GM23338 (cell line): ENCODE measurements around the gene TBX10. TPM values are rescaled to one million over a fixed set of nuclear protein-coding genes. Genes with fewer than 3 reads are reported as not detected.

ENCODE experiments used
- ATAC-seq: fragments of 200-7000 bp; cut with Tn5 transposase; 3 replicates; pipeline ENCODE4 v1.9.1; 2020
- DNase-seq: peaks from one replicate; pipeline ENCODE4 v3.0.0-alpha.2; 2015; ENCODE audit warnings: low spot score
- H2AFZ ChIP-seq: fragments of 200-600 bp; sonication (generic); 2 replicates; pipeline ENCODE4 v1.8.0; 2016; ENCODE audit warnings: antibody characterized with exemption, mild to moderate bottlenecking, moderate library complexity
- H3F3A ChIP-seq: fragments of 200-600 bp; sonication (generic); replicated peaks from 2 replicates; pipeline ENCODE4 v1.8.0; 2017; ENCODE audit warnings: antibody characterized with exemption, mixed run types, low read depth
- H3K27ac ChIP-seq: fragments of 200-600 bp; sonication (generic); 2 replicates; pipeline ENCODE4 v1.6.1; 2016; ENCODE audit warnings: low read depth
- H3K27me3 ChIP-seq: fragments of 200-600 bp; sonication (generic); 2 replicates; pipeline ENCODE4 v1.8.0; 2016; ENCODE audit warnings: mild to moderate bottlenecking, mixed run types, moderate library complexity; ENCODE audit not compliant: insufficient read depth
- H3K36me3 ChIP-seq: fragments of 200-600 bp; sonication (generic); 2 replicates; pipeline ENCODE4 v1.8.0; 2016; ENCODE audit warnings: mild to moderate bottlenecking; ENCODE audit not compliant: insufficient read depth
- H3K4me1 ChIP-seq: fragments of 200-600 bp; sonication (generic); 2 replicates; pipeline ENCODE4 v1.8.0; 2016; ENCODE audit warnings: mild to moderate bottlenecking, moderate library complexity; ENCODE audit not compliant: insufficient read depth
- H3K4me2 ChIP-seq: fragments of 200-600 bp; sonication (generic); 2 replicates; pipeline ENCODE4 v1.7.1; 2017; ENCODE audit warnings: mixed run types
- H3K4me3 ChIP-seq: fragments of 200-600 bp; sonication (generic); 2 replicates; pipeline ENCODE4 v1.6.1; 2016; ENCODE audit warnings: mixed run types
- H3K79me2 ChIP-seq: fragments of 200-600 bp; sonication (generic); replicated peaks from 2 replicates; pipeline ENCODE4 v1.8.0; 2017; ENCODE audit warnings: mild to moderate bottlenecking; ENCODE audit not compliant: insufficient read depth
- H3K9me2 ChIP-seq: fragments of 200-600 bp; sonication (generic); 2 replicates; pipeline ENCODE4 v1.8.0; 2017; ENCODE audit not compliant: insufficient read depth
- H4K20me1 ChIP-seq: fragments of 200-600 bp; sonication (generic); replicated peaks from 2 replicates; pipeline ENCODE4 v1.8.0; 2017; ENCODE audit warnings: mild to moderate bottlenecking; ENCODE audit not compliant: insufficient read depth
- H3K27ac Mint-ChIP-seq: 2 replicates; pipeline ENCODE4 v1.8.0; 2020; ENCODE audit warnings: inconsistent platforms, mild to moderate bottlenecking, moderate library complexity, mixed read lengths
- H3K27me3 Mint-ChIP-seq: 3 replicates; pipeline ENCODE4 v1.8.0; 2022; ENCODE audit warnings: low read depth, mild to moderate bottlenecking, moderate library complexity, mixed read lengths, inconsistent platforms; ENCODE audit not compliant: insufficient read depth, poor library complexity
- H3K36me3 Mint-ChIP-seq: 3 replicates; pipeline ENCODE4 v1.8.0; 2021; ENCODE audit warnings: low read depth, mild to moderate bottlenecking, inconsistent platforms, moderate library complexity, mixed read lengths
- H3K4me1 Mint-ChIP-seq: 3 replicates; pipeline ENCODE4 v1.8.0; 2020; ENCODE audit warnings: mild to moderate bottlenecking, inconsistent platforms, mixed read lengths
- H3K4me3 Mint-ChIP-seq: 3 replicates; pipeline ENCODE4 v1.8.0; 2021; ENCODE audit warnings: moderate library complexity, mild to moderate bottlenecking, inconsistent platforms, mixed read lengths
- H3K9me3 Mint-ChIP-seq: 3 replicates; pipeline ENCODE4 v1.8.0; 2020; ENCODE audit warnings: moderate library complexity, mild to moderate bottlenecking, inconsistent platforms, mixed read lengths
- CREB1 ChIP-seq: fragments of 250-450 bp; sonication (Bioruptor Pico); IDR thresholded peaks from 2 replicates; pipeline ENCODE4 v1.5.0; 2020; ENCODE audit warnings: low read depth, mild to moderate bottlenecking, moderate library complexity
- CTCF ChIP-seq, 2 experiments: fragments of 200-600 bp in 1 of 2; sonication (generic) in 1 of 2; conservative IDR thresholded peaks; 2 replicates each; pipeline versions ENCODE4 v1.5.1 to v1.6.1; 2016 to 2017; ENCODE audit warnings: antibody characterized with exemption in 2 of 2, low read depth in 2 of 2, mild to moderate bottlenecking in 2 of 2, moderate library complexity in 1 of 2
- EZH2 ChIP-seq: fragments of 200-600 bp; sonication (generic); IDR thresholded peaks from one replicate; pipeline ENCODE4 v1.8.0; 2017; ENCODE audit warnings: antibody characterized with exemption, mild to moderate bottlenecking, low read depth; ENCODE audit not compliant: unreplicated experiment
- EZH2phosphoT487 ChIP-seq: fragments of 200-600 bp; sonication (generic); IDR thresholded peaks from one replicate; pipeline ENCODE4 v1.8.1; 2018; ENCODE audit warnings: antibody characterized with exemption; ENCODE audit not compliant: unreplicated experiment
- JUNB ChIP-seq: IDR thresholded peaks from one replicate; pipeline ENCODE4 v1.6.1; 2016; ENCODE audit warnings: antibody characterized with exemption; ENCODE audit not compliant: unreplicated experiment
- NANOG ChIP-seq: IDR thresholded peaks from 2 replicates; pipeline ENCODE4 v1.6.1; 2016; ENCODE audit warnings: antibody characterized with exemption, borderline replicate concordance
- POLR2AphosphoS5 ChIP-seq: IDR thresholded peaks from 2 replicates; pipeline ENCODE4 v1.6.1; 2016; ENCODE audit warnings: antibody characterized with exemption, low read depth
- REST ChIP-seq: IDR thresholded peaks from one replicate; pipeline ENCODE4 v1.6.1; 2018; ENCODE audit warnings: antibody characterized with exemption; ENCODE audit not compliant: unreplicated experiment
- STAT1 ChIP-seq: IDR thresholded peaks from one replicate; pipeline ENCODE4 v1.6.1; 2016; ENCODE audit warnings: antibody characterized with exemption; ENCODE audit not compliant: unreplicated experiment
- ZNF331 ChIP-seq: fragments of 250-450 bp; sonication (Bioruptor Pico); IDR thresholded peaks from 2 replicates; pipeline ENCODE4 v1.5.0; 2020; ENCODE audit warnings: low read depth, mild to moderate bottlenecking, moderate library complexity
- polyA plus RNA-seq: library from polyadenylated mRNA; unstranded; fragments of >200 nt; fragmentation: Nextera tagmentation; extraction: Ambion mirVana; gene quantifications from 2 replicates; pipeline ENCODE4 v1.2.1, GENCODE V29; 2016
- total RNA-seq: library from RNA; depleted of rRNA; stranded (reverse); fragments of >200 nt; shearing (Covaris generic); gene quantifications from 2 replicates; pipeline ENCODE4 v1.2.3, GENCODE V29; 2014
- TF ChIP-seq, protein P1 (sequence below): IDR thresholded peaks from 2 replicates; pipeline ENCODE4 v1.6.1; 2016; ENCODE audit warnings: antibody characterized with exemption

TBX10 gene
- total and polyA plus RNA-seq, 2 experiments from 2014 or later = 0.10 TPM; not detected in 1

- no peaks in the 10 kb centered on the region; the same call in 2 of the 3 replicates for H3K9me3 Mint-ChIP-seq
- H3K4me2 ChIP-seq = no peak overlapping the region
Measured at GRCh38 chr11:67608486-67608885, 31.1 kb downstream of the TBX10 start.

More at GRCh38 chr11:67608486-67608885, 31.1 kb downstream of the TBX10 start:
- Histone ChIP-seq H3K79me2 (peaks cover 9% of the 10 kb centered on the region; the same call in 1 of the 2 replicates), H2AFZ (no peak overlapping the region), H3K36me3 (no peaks in the 10 kb centered on the region), H3K27me3 (no peaks in the 10 kb centered on the region), H3K27ac (no peak overlapping the region), H4K20me1 (no peaks in the 10 kb centered on the region), H3K4me3 (no peak overlapping the region), H3K4me1 (peaks cover 17% of the 10 kb centered on the region), H3K9me2 (no peaks in the 10 kb centered on the region), H3F3A (no peaks in the 10 kb centered on the region)
- no peak overlapping the region for H3K27ac Mint-ChIP-seq
- H3K27me3 Mint-ChIP-seq = peaks cover 3% of the 10 kb centered on the region
- peak overlapping the region; percentile 91; the same call in 2 of the 3 replicates for H3K4me3 Mint-ChIP-seq
- H3K4me1 Mint-ChIP-seq = peaks cover 14% of the 10 kb centered on the region
- TF ChIP-seq JUNB (no peak), EZH2 (no peak), CTCF (conservative IDR thresholded peaks at IDR 0.05; ENCODE audit: low read depth in 2 of 2) (no peak), POLR2AphosphoS5 (no peak), REST (no peak), CREB1 (CRISPR knock-in tag) (no peak), NANOG (no peak), STAT1 (no peak), EZH2phosphoT487 (no peak), ZNF331 (CRISPR knock-in tag) (no peak)
- TF ChIP-seq, protein P1, sequence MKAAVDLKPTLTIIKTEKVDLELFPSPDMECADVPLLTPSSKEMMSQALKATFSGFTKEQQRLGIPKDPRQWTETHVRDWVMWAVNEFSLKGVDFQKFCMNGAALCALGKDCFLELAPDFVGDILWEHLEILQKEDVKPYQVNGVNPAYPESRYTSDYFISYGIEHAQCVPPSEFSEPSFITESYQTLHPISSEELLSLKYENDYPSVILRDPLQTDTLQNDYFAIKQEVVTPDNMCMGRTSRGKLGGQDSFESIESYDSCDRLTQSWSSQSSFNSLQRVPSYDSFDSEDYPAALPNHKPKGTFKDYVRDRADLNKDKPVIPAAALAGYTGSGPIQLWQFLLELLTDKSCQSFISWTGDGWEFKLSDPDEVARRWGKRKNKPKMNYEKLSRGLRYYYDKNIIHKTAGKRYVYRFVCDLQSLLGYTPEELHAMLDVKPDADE = no peak
- DNase-seq (no peak), ATAC-seq (no peak)
- H3K36me3 Mint-ChIP-seq = peaks cover 29% of the 10 kb centered on the region
